ENCODE data around the gene THPO. TPM values are rescaled to one million over a fixed set of nuclear protein-coding genes. Genes with fewer than 3 reads are reported as not detected.

The THPO gene
- polyA plus RNA-seq, 3 donors: not detected

DNA sequence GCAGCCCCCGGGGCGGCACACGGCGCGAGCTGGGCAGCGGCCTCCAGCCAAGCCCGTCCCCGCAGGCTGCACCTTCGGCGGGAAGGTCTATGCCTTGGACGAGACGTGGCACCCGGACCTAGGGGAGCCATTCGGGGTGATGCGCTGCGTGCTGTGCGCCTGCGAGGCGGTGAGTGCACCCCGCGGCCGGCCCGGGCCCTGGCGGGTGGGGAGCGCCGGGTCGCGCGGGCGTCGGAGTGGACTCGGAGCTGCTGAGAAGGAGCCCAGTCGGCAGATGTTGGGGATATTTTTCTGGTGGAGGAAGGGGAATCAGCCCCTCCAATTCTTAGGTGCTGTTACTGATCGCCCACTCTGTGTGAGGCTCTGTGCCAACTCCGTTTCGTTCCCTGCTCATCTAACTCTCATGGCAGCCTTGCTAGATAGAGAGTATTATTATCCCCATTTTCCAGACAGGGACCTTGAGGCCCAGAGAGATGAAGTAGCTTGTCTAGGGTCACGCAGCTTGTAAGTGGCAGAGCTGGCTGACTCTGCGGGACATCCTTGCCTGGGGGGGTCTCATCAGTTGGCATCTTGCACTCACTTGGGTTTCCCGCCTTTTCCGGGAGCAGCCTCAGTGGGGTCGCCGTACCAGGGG, 2.7 kb upstream of the THPO start:
- peak overlapping the region in 1 of 3 experiments; percentile 60 for H3K4me3 ChIP-seq (replicated peaks in 1 of 3; ENCODE audit: low read depth in 2 of 3, low read length in 3 of 3)
- TF ChIP-seq, protein P1, sequence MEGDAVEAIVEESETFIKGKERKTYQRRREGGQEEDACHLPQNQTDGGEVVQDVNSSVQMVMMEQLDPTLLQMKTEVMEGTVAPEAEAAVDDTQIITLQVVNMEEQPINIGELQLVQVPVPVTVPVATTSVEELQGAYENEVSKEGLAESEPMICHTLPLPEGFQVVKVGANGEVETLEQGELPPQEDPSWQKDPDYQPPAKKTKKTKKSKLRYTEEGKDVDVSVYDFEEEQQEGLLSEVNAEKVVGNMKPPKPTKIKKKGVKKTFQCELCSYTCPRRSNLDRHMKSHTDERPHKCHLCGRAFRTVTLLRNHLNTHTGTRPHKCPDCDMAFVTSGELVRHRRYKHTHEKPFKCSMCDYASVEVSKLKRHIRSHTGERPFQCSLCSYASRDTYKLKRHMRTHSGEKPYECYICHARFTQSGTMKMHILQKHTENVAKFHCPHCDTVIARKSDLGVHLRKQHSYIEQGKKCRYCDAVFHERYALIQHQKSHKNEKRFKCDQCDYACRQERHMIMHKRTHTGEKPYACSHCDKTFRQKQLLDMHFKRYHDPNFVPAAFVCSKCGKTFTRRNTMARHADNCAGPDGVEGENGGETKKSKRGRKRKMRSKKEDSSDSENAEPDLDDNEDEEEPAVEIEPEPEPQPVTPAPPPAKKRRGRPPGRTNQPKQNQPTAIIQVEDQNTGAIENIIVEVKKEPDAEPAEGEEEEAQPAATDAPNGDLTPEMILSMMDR (IDR thresholded peaks at IDR 0.05): no peak
- peaks cover 0 to 8% of the 10 kb centered on the region in 2 donors for H3K36me3 Mint-ChIP-seq
- H3K79me2 ChIP-seq (ENCODE audit: insufficient read depth, low read length): no peaks in the 10 kb centered on the region
- peaks cover 0 to 10% of the 10 kb centered on the region in 2 donors for H3K9me3 ChIP-seq (replicated peaks in 1 of 2; ENCODE audit: control insufficient read depth in 1 of 2, insufficient read depth in 1 of 2, low read length in 2 of 2)
- H2AFZ ChIP-seq (ENCODE audit: insufficient read depth, low read depth, low read length, poor library complexity, severe bottlenecking): peak overlapping the region; percentile 62
- peaks cover 19% of the 10 kb centered on the region for H3K4me1 Mint-ChIP-seq
- peaks cover 13 to 19% of the 10 kb centered on the region in 2 donors for H3K4me1 ChIP-seq (ENCODE audit: control insufficient read depth in 1 of 2, insufficient read depth in 2 of 2, low read length in 2 of 2)
- H3K4me3 Mint-ChIP-seq: peak overlapping the region; percentile 34 to 86
- H3K27ac Mint-ChIP-seq: no peak overlapping the region
- intact Hi-C loops (cut with micrococcal nuclease): no loop called here
- peaks cover 74 to 76% (median 75%) of the 10 kb centered on the region in 3 donors for H3K27me3 Mint-ChIP-seq (ENCODE audit: low read depth in 3 of 3)
- peak overlapping the region; percentile 59 for H3K4me2 ChIP-seq (replicated peaks; ENCODE audit: extremely low read depth, low read length, poor library complexity, severe bottlenecking)
- WGBS (ENCODE audit: insufficient coverage): 3% methylated on average over 30 of the region's 42 CpGs
- H4K20me1 ChIP-seq (ENCODE audit: insufficient read depth, low read length): no peaks in the 10 kb centered on the region
- no peak overlapping the region for H3K9ac ChIP-seq (ENCODE audit: insufficient read depth, low read length, poor library complexity, severe bottlenecking)
- no peaks in the 10 kb centered on the region for H3K36me3 ChIP-seq (replicated peaks in 1 of 2; ENCODE audit: control insufficient read depth in 1 of 2, insufficient read depth in 2 of 2, low read length in 2 of 2)
- H3K27ac ChIP-seq (ENCODE audit: low read depth in 1 of 2, low read length in 2 of 2): no peak overlapping the region
- H3K9me3 Mint-ChIP-seq: peaks cover 0 to 21% (median 6%) of the 10 kb centered on the region in 7 donors
- DNase-seq: no peak
- H3K27me3 ChIP-seq (ENCODE audit: control insufficient read depth in 2 of 2, insufficient read depth in 2 of 2, low read length in 2 of 2): peaks cover 30 to 65% of the 10 kb centered on the region in 2 donors

DNA sequence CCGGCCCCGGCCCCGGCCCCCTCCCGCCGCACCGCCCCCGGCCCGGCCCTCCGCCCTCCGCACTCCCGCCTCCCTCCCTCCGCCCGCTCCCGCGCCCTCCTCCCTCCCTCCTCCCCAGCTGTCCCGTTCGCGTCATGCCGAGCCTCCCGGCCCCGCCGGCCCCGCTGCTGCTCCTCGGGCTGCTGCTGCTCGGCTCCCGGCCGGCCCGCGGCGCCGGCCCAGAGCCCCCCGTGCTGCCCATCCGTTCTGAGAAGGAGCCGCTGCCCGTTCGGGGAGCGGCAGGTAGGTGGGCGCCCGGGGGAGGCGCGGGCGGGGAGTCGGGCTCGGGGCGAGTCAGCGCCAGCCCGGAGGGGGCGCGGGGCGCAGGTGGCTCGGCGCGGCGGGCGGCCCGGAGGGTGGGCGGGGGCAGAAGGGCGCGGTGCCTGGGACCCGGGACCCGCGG, 2.2 kb upstream of the THPO start:
- Histone ChIP-seq H3K36me3 (replicated peaks in 1 of 2; ENCODE audit: control insufficient read depth in 1 of 2, insufficient read depth in 2 of 2, low read length in 2 of 2) (no peaks in the 10 kb centered on the region), H3K79me2 (ENCODE audit: insufficient read depth, low read length) (no peaks in the 10 kb centered on the region), H3K4me1 (ENCODE audit: control insufficient read depth in 1 of 2, insufficient read depth in 2 of 2, low read length in 2 of 2) (peaks cover 13 to 19% of the 10 kb centered on the region in 2 donors), H3K27ac (ENCODE audit: low read depth in 1 of 2, low read length in 2 of 2) (no peak overlapping the region), H3K9ac (ENCODE audit: insufficient read depth, low read length, poor library complexity, severe bottlenecking) (no peak overlapping the region), H3K27me3 (ENCODE audit: control insufficient read depth in 2 of 2, insufficient read depth in 2 of 2, low read length in 2 of 2) (peaks cover 30 to 69% of the 10 kb centered on the region in 2 donors), H3K9me3 (replicated peaks in 1 of 2; ENCODE audit: control insufficient read depth in 1 of 2, insufficient read depth in 1 of 2, low read length in 2 of 2) (peaks cover 0 to 10% of the 10 kb centered on the region in 2 donors), H3K4me3 (replicated peaks in 1 of 3; ENCODE audit: low read depth in 2 of 3, low read length in 3 of 3) (peak overlapping the region in 1 of 3 experiments; percentile 60), H4K20me1 (ENCODE audit: insufficient read depth, low read length) (no peaks in the 10 kb centered on the region), H3K4me2 (replicated peaks; ENCODE audit: extremely low read depth, low read length, poor library complexity, severe bottlenecking) (peak overlapping the region; percentile 59), H2AFZ (ENCODE audit: insufficient read depth, low read depth, low read length, poor library complexity, severe bottlenecking) (peak overlapping the region; percentile 53)
- H3K27ac Mint-ChIP-seq: no peak overlapping the region
- peaks cover 19% of the 10 kb centered on the region for H3K4me1 Mint-ChIP-seq
- under 1% methylated on average over 49 of the region's 62 CpGs for WGBS (ENCODE audit: insufficient coverage)
- peaks cover 74 to 80% (median 78%) of the 10 kb centered on the region in 3 donors for H3K27me3 Mint-ChIP-seq (ENCODE audit: low read depth in 3 of 3)
- H3K9me3 Mint-ChIP-seq: peaks cover 0 to 21% (median 6%) of the 10 kb centered on the region in 7 donors
- DNase-seq: peak; percentile 17 to 31 (median 27)
- intact Hi-C loops (cut with micrococcal nuclease): no loop called here
- H3K4me3 Mint-ChIP-seq: no peak overlapping the region
- peaks cover 0 to 8% of the 10 kb centered on the region in 2 donors for H3K36me3 Mint-ChIP-seq
- TF ChIP-seq, protein P1 (IDR thresholded peaks at IDR 0.05): no peak
